NCI-H748 (cell line): Measurements from ENCODE around the gene FAM217A.

Experiments
- DNase-seq: peaks from one replicate; lab custom pipeline; 2025; ENCODE audit not compliant: unreplicated experiment; lab: John Stamatoyannopoulos, UW

The FAM217A gene

GRCh38 chr6:4021854-4022695 lies 56.9 kb downstream of the FAM217A start:
- DNase-seq: peak; percentile 27

GRCh38 chr6:4021133-4021853 lies 57.6 kb downstream of the FAM217A start:
- DNase-seq: peak; percentile 99

- DNase-seq: no peak
Measured at GRCh38 chr6:4020822-4021132, 58.2 kb downstream of the FAM217A start.

- no peak for DNase-seq
Measured at GRCh38 chr6:4018924-4019236, 60.1 kb downstream of the FAM217A start.
